IMR-90 (cell line): ENCODE data around the gene LYPD5. TPM values are rescaled to one million over a fixed set of nuclear protein-coding genes. Genes with fewer than 3 reads are reported as not detected.

ENCODE experiments used
- ATAC-seq: fragments of 200-7000 bp; cut with Tn5 transposase; 2 replicates; pipeline ENCODE4 v1.9.1; 2020; ENCODE audit warnings: low read depth, mild to moderate bottlenecking, moderate library complexity
- BruUV-seq: library from RNA; stranded (reverse); fragments of 400-500 nt; replicated peaks from 2 replicates; lab custom pipeline; 2021; lab: Mats Ljungman, UMichigan
- CTCF ChIA-PET: fragments of 300-600 bp; formaldehyde crosslinking; extraction: SDS; loops from one replicate; lab custom pipeline; 2021; ENCODE audit warnings: antibody characterized with exemption; lab: Yijun Ruan, JAX
- POLR2A ChIA-PET: fragments of 300-600 bp; sonication (Branson Sonifier 250); formaldehyde crosslinking; loops from one replicate; lab custom pipeline; 2022; ENCODE audit warnings: antibody characterized with exemption; ENCODE audit not compliant: unreplicated experiment; lab: Charles Lee
- DNase-seq: peaks from one replicate; pipeline ENCODE4 v3.0.0; 2013
- H2AFZ ChIP-seq: replicated peaks from 2 replicates; pipeline ENCODE3; 2013; ENCODE audit warnings: low read length, mild to moderate bottlenecking; ENCODE audit not compliant: poor library complexity
- H2AK5ac ChIP-seq: 2 replicates; pipeline ENCODE4 v1.6.1; 2013; ENCODE audit warnings: low read depth, low read length, inconsistent platforms
- H2AK9ac ChIP-seq: replicated peaks from 2 replicates; pipeline ENCODE3; 2013; ENCODE audit warnings: mild to moderate bottlenecking, low read depth, low read length, moderate library complexity; ENCODE audit not compliant: poor library complexity
- H2BK120ac ChIP-seq: 2 replicates; pipeline ENCODE4 v1.6.1; 2013; ENCODE audit warnings: low read depth, low read length, inconsistent platforms
- H2BK15ac ChIP-seq: 3 replicates; pipeline ENCODE4 v1.6.1; 2013; ENCODE audit warnings: low read depth, low read length, inconsistent platforms
- H2BK20ac ChIP-seq: 2 replicates; pipeline ENCODE4 v1.6.1; 2013; ENCODE audit warnings: low read depth, mild to moderate bottlenecking, inconsistent platforms, low read length, moderate library complexity
- H2BK5ac ChIP-seq: 2 replicates; pipeline ENCODE4 v1.6.1; 2013; ENCODE audit warnings: mild to moderate bottlenecking, low read depth, low read length, inconsistent platforms; ENCODE audit not compliant: poor library complexity, severe bottlenecking
- H3K14ac ChIP-seq: replicated peaks from 2 replicates; pipeline ENCODE4 v1.6.1; 2013; ENCODE audit warnings: low read depth, low read length, inconsistent platforms
- H3K18ac ChIP-seq: 2 replicates; pipeline ENCODE4 v1.6.1; 2013; ENCODE audit warnings: low read depth, low read length, control low read depth
- H3K23ac ChIP-seq: 2 replicates; pipeline ENCODE4 v1.6.1; 2013; ENCODE audit warnings: low read depth, low read length, inconsistent platforms
- H3K27ac ChIP-seq: 2 replicates; pipeline ENCODE4 v1.5.1; 2013; ENCODE audit warnings: mild to moderate bottlenecking, control low read depth, low read length; ENCODE audit not compliant: insufficient read depth
- H3K27me3 ChIP-seq: 2 replicates; pipeline ENCODE4 v1.6.1; 2013; ENCODE audit warnings: low read length; ENCODE audit not compliant: control insufficient read depth, insufficient read depth
- H3K36me3 ChIP-seq: 2 replicates; pipeline ENCODE4 v1.6.1; 2013; ENCODE audit warnings: low read length, mixed read lengths; ENCODE audit not compliant: control insufficient read depth, insufficient read depth
- H3K4ac ChIP-seq: 2 replicates; pipeline ENCODE4 v1.6.1; 2013; ENCODE audit warnings: low read depth, low read length, inconsistent platforms
- H3K4me1 ChIP-seq: 2 replicates; pipeline ENCODE4 v1.6.1; 2013; ENCODE audit warnings: low read length, mixed read lengths; ENCODE audit not compliant: control insufficient read depth, insufficient read depth
- H3K4me2 ChIP-seq: 2 replicates; pipeline ENCODE4 v1.6.1; 2013; ENCODE audit warnings: low read depth, mild to moderate bottlenecking, control low read depth, low read length, moderate library complexity
- H3K4me3 ChIP-seq: 2 replicates; pipeline ENCODE4 v1.5.1; 2013; ENCODE audit warnings: low read depth, mild to moderate bottlenecking, control low read depth, low read length, moderate library complexity; ENCODE audit not compliant: insufficient read depth
- H3K56ac ChIP-seq: 2 replicates; pipeline ENCODE4 v1.6.1; 2013; ENCODE audit warnings: low read length, inconsistent platforms; ENCODE audit not compliant: insufficient read depth; ENCODE audit errors: extremely low read depth
- H3K79me1 ChIP-seq, 2 experiments: 2 replicates each; pipeline ENCODE4 v1.6.1; 2013; ENCODE audit warnings: low read length in 2 of 2, inconsistent platforms in 1 of 2, low read depth in 1 of 2
- H3K9ac ChIP-seq: 2 replicates; pipeline ENCODE4 v1.6.1; 2013; ENCODE audit warnings: low read depth, low read length, control low read depth
- H3K9me1 ChIP-seq: 2 replicates; pipeline ENCODE4 v1.6.1; 2013; ENCODE audit warnings: low read length, inconsistent platforms; ENCODE audit not compliant: insufficient read depth
- H3K9me3 ChIP-seq: 2 replicates; pipeline ENCODE4 v1.6.1; 2013; ENCODE audit warnings: low read length; ENCODE audit not compliant: control insufficient read depth, insufficient read depth
- H4K20me1 ChIP-seq: 2 replicates; pipeline ENCODE4 v1.6.1; 2013; ENCODE audit warnings: low read length, inconsistent platforms; ENCODE audit not compliant: insufficient read depth
- H4K5ac ChIP-seq: 2 replicates; pipeline ENCODE4 v1.6.1; 2013; ENCODE audit warnings: mild to moderate bottlenecking, low read depth, low read length, control low read depth
- H4K8ac ChIP-seq, 2 experiments: 2 replicates each; pipeline ENCODE4 v1.6.1; 2013; ENCODE audit warnings: low read depth in 2 of 2, low read length in 2 of 2, control low read depth in 1 of 2, inconsistent platforms in 1 of 2
- H4K91ac ChIP-seq: 2 replicates; pipeline ENCODE4 v1.6.1; 2013; ENCODE audit warnings: low read depth, low read length, inconsistent platforms; ENCODE audit not compliant: insufficient read depth
- BHLHE40 ChIP-seq: fragments of 150-350 bp; IDR thresholded peaks from 2 replicates; pipeline ENCODE4 v1.6.1; 2016; ENCODE audit warnings: mild to moderate bottlenecking, low read depth, low read length
- CEBPB ChIP-seq: IDR thresholded peaks from 2 replicates; pipeline ENCODE4 v1.6.1; 2012; ENCODE audit warnings: low read depth, low read length, improper control_type of control experiment
- CHD1 ChIP-seq: IDR thresholded peaks from 2 replicates; pipeline ENCODE4 v1.6.1; 2012; ENCODE audit warnings: low read depth, low read length, improper control_type of control experiment
- CTCF ChIP-seq: conservative IDR thresholded peaks from 2 replicates; pipeline ENCODE4 v1.5.1; 2012; ENCODE audit warnings: mild to moderate bottlenecking, low read depth, low read length, improper control_type of control experiment
- FOS ChIP-seq: fragments of 150-350 bp; IDR thresholded peaks from 2 replicates; pipeline ENCODE4 v1.6.1; 2016; ENCODE audit warnings: low read depth, low read length
- MAZ ChIP-seq: IDR thresholded peaks from 2 replicates; pipeline ENCODE4 v1.6.1; 2012; ENCODE audit warnings: low read depth, mild to moderate bottlenecking, low read length, improper control_type of control experiment, moderate library complexity, borderline replicate concordance
- MXI1 ChIP-seq: IDR thresholded peaks from 2 replicates; pipeline ENCODE4 v1.6.1; 2012; ENCODE audit warnings: low read depth, mild to moderate bottlenecking, low read length, moderate library complexity, borderline replicate concordance
- NFE2L2 ChIP-seq: fragments of 150-350 bp; IDR thresholded peaks from 2 replicates; pipeline ENCODE4 v1.6.1; 2016; ENCODE audit warnings: low read depth, mild to moderate bottlenecking, low read length
- POLR2A ChIP-seq: IDR thresholded peaks from 2 replicates; pipeline ENCODE4 v1.6.1; 2012; ENCODE audit warnings: mild to moderate bottlenecking, low read depth, low read length
- RAD21 ChIP-seq: IDR thresholded peaks from 2 replicates; pipeline ENCODE4 v1.6.1; 2012; ENCODE audit warnings: low read length, improper control_type of control experiment
- RCOR1 ChIP-seq: IDR thresholded peaks from 2 replicates; pipeline ENCODE4 v1.6.1; 2012; ENCODE audit warnings: mild to moderate bottlenecking, low read length, improper control_type of control experiment; ENCODE audit not compliant: insufficient replicate concordance
- RFX5 ChIP-seq: IDR thresholded peaks from 2 replicates; pipeline ENCODE4 v1.8.0; 2012; ENCODE audit warnings: low read depth, mild to moderate bottlenecking, low read length, moderate library complexity
- SMC3 ChIP-seq: fragments of 150-350 bp; IDR thresholded peaks from 2 replicates; pipeline ENCODE4 v1.6.1; 2016; ENCODE audit warnings: low read depth, mild to moderate bottlenecking, antibody characterized with exemption, low read length, moderate library complexity
- WGBS, 2 experiments: methylation state at CpG; one replicate each; pipeline versions ENCODE4 v1.1.5 to v1.1.7; 2013; ENCODE audit warnings: missing lambda C conversion rate in 2 of 2; ENCODE audit not compliant: insufficient read length in 1 of 2; ENCODE audit errors: extremely low coverage in 2 of 2; 5-methylcytosine and 5-hydroxymethylcytosine counted together
- dilution Hi-C: fragments of 300-500 bp; cut with HindIII; formaldehyde crosslinking; loops from one replicate; pipeline ENCODE4 v1.14.3; 2018; ENCODE audit warnings: low sequenced_read_pairs; ENCODE audit not compliant: unreplicated experiment
- in situ Hi-C: fragments of 300-500 bp; cut with MboI; formaldehyde crosslinking; loops from 3 replicates; pipeline ENCODE4 v1.14.3; 2019; ENCODE audit warnings: low sequenced_read_pairs, inconsistent platforms, mixed read lengths
- intact Hi-C: fragments of 100-400 bp; cut with micrococcal nuclease; formaldehyde crosslinking; loops from 2 replicates; pipeline ENCODE4 v1.10.0; 2022
- polyA plus RNA-seq, 3 experiments: library from polyadenylated mRNA; depleted of rRNA; stranded (reverse); fragments of >200 nt; gene quantifications; 2 replicates each; pipeline ENCODE4 v1.2.3, GENCODE V29; 2012; ENCODE audit warnings: low replicate concordance in 1 of 3
- total RNA-seq: library from RNA; depleted of rRNA; stranded (reverse); fragments of >200 nt; gene quantifications from 2 replicates; pipeline ENCODE4 v1.2.3, GENCODE V29; 2012
- TF ChIP-seq, protein P1 (sequence below): fragments of 150-350 bp; IDR thresholded peaks from 2 replicates; pipeline ENCODE4 v1.6.1; 2016; ENCODE audit warnings: low read depth, mild to moderate bottlenecking, low read length, moderate library complexity, borderline replicate concordance

The LYPD5 gene
- total and polyA plus RNA-seq, 2 of the 4 experiments (the other 2 are of a cell fraction): 0.31 to 0.36 TPM

GRCh38 chr19:43798026-43798545 lies 4.2 kb downstream of the LYPD5 start:
- peak overlapping the region; percentile 94 for H2AFZ ChIP-seq
- no peak overlapping the region for H3K14ac ChIP-seq
- BruUV-seq: no TSS peak
- H3K18ac ChIP-seq: no peak overlapping the region
- TF ChIP-seq POLR2A (no peak), MAZ (no peak), CHD1 (no peak), FOS (no peak), CTCF (no peak), RCOR1 (no peak), RFX5 (no peak), MXI1 (no peak), RAD21 (no peak), SMC3 (no peak), BHLHE40 (no peak), CEBPB (no peak), NFE2L2 (no peak)
- TF ChIP-seq, protein P1, sequence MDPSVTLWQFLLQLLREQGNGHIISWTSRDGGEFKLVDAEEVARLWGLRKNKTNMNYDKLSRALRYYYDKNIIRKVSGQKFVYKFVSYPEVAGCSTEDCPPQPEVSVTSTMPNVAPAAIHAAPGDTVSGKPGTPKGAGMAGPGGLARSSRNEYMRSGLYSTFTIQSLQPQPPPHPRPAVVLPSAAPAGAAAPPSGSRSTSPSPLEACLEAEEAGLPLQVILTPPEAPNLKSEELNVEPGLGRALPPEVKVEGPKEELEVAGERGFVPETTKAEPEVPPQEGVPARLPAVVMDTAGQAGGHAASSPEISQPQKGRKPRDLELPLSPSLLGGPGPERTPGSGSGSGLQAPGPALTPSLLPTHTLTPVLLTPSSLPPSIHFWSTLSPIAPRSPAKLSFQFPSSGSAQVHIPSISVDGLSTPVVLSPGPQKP: no peak
- H3K23ac ChIP-seq: no peak overlapping the region; the same call in 1 of the 2 replicates
- no peaks in the 10 kb centered on the region for H3K9me1 ChIP-seq
- peak overlapping the region; percentile 54 for H3K4me2 ChIP-seq
- peaks cover 9% of the 10 kb centered on the region for H3K9me3 ChIP-seq
- H3K79me1 ChIP-seq: no peaks in the 10 kb centered on the region
- H2AK9ac ChIP-seq: peak overlapping the region; percentile 78
- DNase-seq (no peak), ATAC-seq (peak; percentile 17; the same call in 1 of the 2 replicates)
- no peak overlapping the region for H2BK20ac ChIP-seq
- intact Hi-C loops (no loop called here), dilution Hi-C loops (no loop called here), in situ Hi-C loops (no loop called here)
- no peaks in the 10 kb centered on the region for H3K36me3 ChIP-seq
- no peak overlapping the region for H3K56ac ChIP-seq
- H4K91ac ChIP-seq: no peak overlapping the region
- H2BK5ac ChIP-seq: no peak overlapping the region
- no peaks in the 10 kb centered on the region for H4K20me1 ChIP-seq
- H4K8ac ChIP-seq: no peak overlapping the region
- ChIA-PET POLR2A (no interaction called here), CTCF (no interaction called here)
- H2BK15ac ChIP-seq: no peak overlapping the region
- H3K27ac ChIP-seq: no peak overlapping the region
- no peak overlapping the region for H3K4ac ChIP-seq
- peaks cover 3% of the 10 kb centered on the region; the same call in 1 of the 2 replicates for H3K4me1 ChIP-seq
- no peak overlapping the region for H2AK5ac ChIP-seq
- 41% methylated on average over 5 of the region's 5 CpGs; no CpG with 5 or more reads in 1 of the 2 experiments for WGBS, 2 experiments
- peak overlapping the region; percentile 25; the same call in 1 of the 2 replicates for H3K4me3 ChIP-seq
- peaks cover 45% of the 10 kb centered on the region for H3K27me3 ChIP-seq
- H2BK120ac ChIP-seq: no peak overlapping the region
- H4K5ac ChIP-seq: no peak overlapping the region
- H3K9ac ChIP-seq: no peak overlapping the region
